K562 (cell line): ENCODE measurements around the gene WASF3. TPM values are rescaled to one million over a fixed set of nuclear protein-coding genes. Genes with fewer than 3 reads are reported as not detected.

Experiments used
- ATAC-seq: fragments of 200-7000 bp; cut with Tn5 transposase; 3 replicates; pipeline ENCODE4 v1.9.1; 2020; ENCODE audit warnings: moderate library complexity
- BruUV-seq: library from RNA; stranded (reverse); fragments of 400-500 nt; replicated peaks from 2 replicates; lab custom pipeline; 2021; lab: Mats Ljungman, UMichigan
- CTCF ChIA-PET: fragments of 300-600 bp; formaldehyde crosslinking; extraction: SDS; loops from one replicate; lab custom pipeline; 2021; ENCODE audit warnings: low intra/inter-chr PET ratio; lab: Yijun Ruan, JAX
- POLR2A ChIA-PET: fragments of 300-600, 350-650 bp; sonication (Branson Sonifier 250); formaldehyde crosslinking; extraction: SDS; loops from one replicate; lab custom pipeline; 2021; ENCODE audit warnings: antibody characterized with exemption, inconsistent platforms; lab: Yijun Ruan, JAX
- DNase-seq, 4 experiments: peaks; one replicate each; pipeline versions ENCODE4 v3.0.0 to v3.0.0-alpha.2; 2011 to 2018; ENCODE audit warnings: low spot score in 3 of 4, mixed read lengths in 3 of 4; ENCODE audit errors: extremely low read depth in 1 of 4
- FAIRE-seq: peaks from 2 replicates; lab custom pipeline; 2011; peaks lifted over from hg19 to GRCh38; lab: Jason Lieb, UNC
- H2AFZ ChIP-seq: 2 replicates; pipeline ENCODE4 v1.6.0; 2011; ENCODE audit warnings: low read depth, low read length, control low read depth, inconsistent platforms
- H3K27ac ChIP-seq: fragments of 200-600 bp; 3 replicates; pipeline ENCODE4 v1.8.0; 2011; ENCODE audit warnings: low read depth, mild to moderate bottlenecking, control low read depth, inconsistent platforms, low read length, moderate library complexity, mixed read lengths; ENCODE audit errors: extremely low read depth
- H3K27me3 ChIP-seq, 2 experiments: fragments of 300-600 bp in 1 of 2; 2 replicates in 1 of 2; 3 replicates in 1 of 2; pipeline versions ENCODE4 v1.6.0 to v1.8.0; 2011; ENCODE audit warnings: inconsistent platforms in 2 of 2, low read length in 2 of 2, mild to moderate bottlenecking in 1 of 2, mixed read lengths in 1 of 2, moderate library complexity in 1 of 2; ENCODE audit not compliant: control insufficient read depth in 2 of 2, insufficient read depth in 2 of 2
- H3K36me3 ChIP-seq: fragments of 300-600 bp; 3 replicates; pipeline ENCODE4 v1.8.0; 2011; ENCODE audit warnings: mild to moderate bottlenecking, low read length, inconsistent platforms; ENCODE audit not compliant: control insufficient read depth, insufficient read depth
- H3K4me1 ChIP-seq, 2 experiments: fragments of 200-600 bp in 1 of 2; replicated peaks in 1 of 2; 2 replicates in 1 of 2; 3 replicates in 1 of 2; pipeline versions ENCODE4 v1.5.1 to v1.8.0; 2011; ENCODE audit warnings: inconsistent platforms in 2 of 2, low read length in 2 of 2, mild to moderate bottlenecking in 1 of 2, mixed read lengths in 1 of 2, moderate library complexity in 1 of 2; ENCODE audit not compliant: control insufficient read depth in 2 of 2, insufficient read depth in 2 of 2
- H3K4me2 ChIP-seq: 2 replicates; pipeline ENCODE4 v1.6.1; 2011; ENCODE audit warnings: low read length, control low read depth, inconsistent platforms, mixed read lengths; ENCODE audit not compliant: insufficient read depth
- H3K4me3 ChIP-seq: fragments of 200-600 bp; sonication (generic), shearing (Covaris generic); 2 replicates; pipeline ENCODE4 v1.5.1; 2016; ENCODE audit warnings: control low read depth, inconsistent platforms
- H3K79me2 ChIP-seq: fragments of 200-600 bp; 3 replicates; pipeline ENCODE4 v1.8.0; 2011; ENCODE audit warnings: low read length, inconsistent platforms; ENCODE audit not compliant: control insufficient read depth, insufficient read depth
- H3K9ac ChIP-seq, 2 experiments: 2 replicates each; pipeline versions ENCODE4 v1.6.0 to v1.6.1; 2011; ENCODE audit warnings: low read depth in 2 of 2, low read length in 2 of 2, control low read depth in 1 of 2, inconsistent platforms in 1 of 2, mild to moderate bottlenecking in 1 of 2, mixed read lengths in 1 of 2; ENCODE audit not compliant: insufficient read depth in 1 of 2
- H3K9me1 ChIP-seq: one replicate; pipeline ENCODE4 v1.6.0; 2011; ENCODE audit warnings: inconsistent platforms, mild to moderate bottlenecking, low read length, moderate library complexity; ENCODE audit not compliant: control insufficient read depth, insufficient read depth
- H3K9me3 ChIP-seq: replicated peaks from 2 replicates; pipeline ENCODE4 v1.5.1; 2011; ENCODE audit warnings: low read depth, low read length, inconsistent platforms; ENCODE audit not compliant: control insufficient read depth, insufficient read depth
- H4K20me1 ChIP-seq: replicated peaks from 2 replicates; pipeline ENCODE4 v1.6.1; 2011; ENCODE audit warnings: low read length, inconsistent platforms, mixed read lengths; ENCODE audit not compliant: control insufficient read depth, insufficient read depth
- CBX1 ChIP-seq: sonication (generic); IDR thresholded peaks from 2 replicates; pipeline ENCODE4 v1.6.1; 2016; ENCODE audit warnings: antibody characterized with exemption, low read depth, mild to moderate bottlenecking
- GTF2A2 ChIP-seq: IDR thresholded peaks from 2 replicates; pipeline ENCODE4 v1.6.1; 2016; ENCODE audit warnings: mild to moderate bottlenecking, missing genetic modification characterization, missing compliant biosample characterization
- LCOR ChIP-seq: sonication (generic); formaldehyde crosslinking; IDR thresholded peaks from 2 replicates; pipeline ENCODE4 v1.8.0; 2022; ENCODE audit warnings: mild to moderate bottlenecking, missing genetic modification reagents
- MECOM ChIP-seq: fragments of 250-450 bp; sonication (Bioruptor Pico); IDR thresholded peaks from 2 replicates; pipeline ENCODE4 v1.8.0; 2022; ENCODE audit warnings: inconsistent platforms
- MYC ChIP-seq, 2 experiments: fragments of 250-450 bp in 1 of 2; sonication (Bioruptor Pico) in 1 of 2; IDR thresholded peaks; 2 replicates each; pipeline versions ENCODE4 v1.5.1 to v1.6.1; 2012 to 2021; ENCODE audit warnings: low read depth in 2 of 2, borderline replicate concordance in 1 of 2, improper control_type of control experiment in 1 of 2, low read length in 1 of 2, mild to moderate bottlenecking in 1 of 2, moderate library complexity in 1 of 2
- NR2C1 ChIP-seq, 2 experiments: fragments of 450-650 bp; IDR thresholded peaks; 2 replicates each; pipeline ENCODE4 v1.6.1; 2017; ENCODE audit warnings: mild to moderate bottlenecking in 2 of 2, antibody characterized with exemption in 1 of 2, inconsistent platforms in 1 of 2, missing compliant biosample characterization in 1 of 2, missing genetic modification characterization in 1 of 2
- SMAD1 ChIP-seq: fragments of 150-350 bp; IDR thresholded peaks from 2 replicates; pipeline ENCODE4 v1.6.1; 2014; ENCODE audit warnings: low read length, low read depth; ENCODE audit not compliant: partially characterized antibody
- SNRNP70 ChIP-seq: fragments of 200-400 bp; formaldehyde crosslinking; optimal IDR thresholded peaks from 2 replicates; pipeline ENCODE3; 2017; ENCODE audit warnings: low read depth, low read length
- WGBS: fragments of 100-300 bp; shearing (Covaris generic); methylation state at CpG from one replicate; pipeline ENCODE4 v1.1.6; 2016; ENCODE audit warnings: low coverage, mixed read lengths; ENCODE audit not compliant: insufficient coverage; ENCODE audit errors: missing lambda C conversion rate; 5-methylcytosine and 5-hydroxymethylcytosine counted together
- in situ Hi-C: fragments of 300-500 bp; cut with MboI; formaldehyde crosslinking; loops from 4 replicates; pipeline ENCODE4 v1.15.0; 2018; ENCODE audit warnings: inconsistent platforms, mixed read lengths
- intact Hi-C: fragments of 100-400 bp; cut with micrococcal nuclease; formaldehyde crosslinking; loops from 2 replicates; pipeline ENCODE4 v1.14.2; 2022
- polyA plus RNA-seq, 8 experiments: library from polyadenylated mRNA; depleted of rRNA in 4 of 8; stranded (reverse) in 5 of 8; unstranded in 3 of 8; fragments of >200 nt; fragmentation: Nextera tagmentation in 2 of 8; fragmentation: Illumina TruSeq in 1 of 8; extraction: Ambion mirVana in 2 of 8; extraction: Trizol in 1 of 8; gene quantifications; 2 replicates each; pipeline versions ENCODE4 v1.2.1 to v1.2.3, GENCODE V29; 2011 to 2014; ENCODE audit warnings: inconsistent platforms in 1 of 8, missing spikeins in 1 of 8
- total RNA-seq, 7 experiments: library from RNA; depleted of rRNA in 6 of 7; stranded (reverse); fragments of >200 nt in 6 of 7; fragmentation: Illumina TruSeq in 2 of 7; extraction: Trizol in 2 of 7; gene quantifications; 2 replicates each; pipeline versions ENCODE4 v1.2.1 to v1.2.3, GENCODE V29; 2011 to 2021; ENCODE audit warnings: low replicate concordance in 1 of 7
- TF ChIP-seq, protein P1 (sequence below): fragments of 450-650 bp; IDR thresholded peaks from 2 replicates; pipeline ENCODE4 v1.6.1; 2016; ENCODE audit warnings: low read depth
- TF ChIP-seq, protein P2 (sequence below): fragments of 450-650 bp; formaldehyde crosslinking; IDR thresholded peaks from 2 replicates; pipeline ENCODE4 v1.4.0; 2020; ENCODE audit warnings: mild to moderate bottlenecking, moderate library complexity
- TF ChIP-seq, protein P3 (sequence below): fragments of 250-450 bp; sonication (Bioruptor Pico); IDR thresholded peaks from 2 replicates; pipeline ENCODE4 v1.4.0; 2020; ENCODE audit warnings: borderline replicate concordance

WASF3 gene
- total and polyA plus RNA-seq, 9 of the 15 experiments (the other 6 are each of a cell fraction or from before 2014, with no cell fraction given): 0.04 to 0.43 (median 0.11) TPM

DNA sequence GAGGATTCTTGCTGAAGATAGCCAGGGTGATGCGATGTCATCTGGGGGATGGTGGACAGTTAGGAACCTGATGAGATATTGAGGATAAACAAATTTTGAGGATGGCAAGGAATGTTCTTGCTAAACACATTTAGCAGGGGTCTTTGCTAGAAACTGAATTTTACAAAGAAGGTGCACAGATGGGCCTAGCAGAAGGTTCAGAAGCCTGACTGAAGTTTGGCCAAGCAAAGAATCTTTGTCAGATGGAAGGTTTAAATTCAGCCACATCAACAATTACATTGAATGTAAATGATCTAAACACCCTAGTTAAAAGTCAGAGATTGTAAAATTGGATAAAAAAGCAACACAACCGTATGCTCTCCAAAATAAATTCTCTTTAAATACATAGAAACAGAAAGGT is 68.8 kb downstream of the WASF3 start:
- H3K4me3 ChIP-seq: no peak overlapping the region
- ATAC-seq: no peak
- no TSS peak for BruUV-seq
- WGBS: 15% methylated on average over 2 of the region's 2 CpGs
- H3K9ac ChIP-seq: no peak overlapping the region
- no peaks in the 10 kb centered on the region for H3K9me1 ChIP-seq
- H4K20me1 ChIP-seq: no peaks in the 10 kb centered on the region
- no peaks in the 10 kb centered on the region for H3K9me3 ChIP-seq
- in situ Hi-C loops (loop anchor here (10.0 kb wide), 1 partner anchor 441 kb away; no protein-coding TSS in a partner anchor), intact Hi-C loops (no loop called here)
- H3K27me3 ChIP-seq: no peaks in the 10 kb centered on the region
- ChIA-PET CTCF (no interaction called here), POLR2A (no interaction called here)
- no peaks in the 10 kb centered on the region for H3K36me3 ChIP-seq
- no peak overlapping the region for H2AFZ ChIP-seq
- H3K79me2 ChIP-seq: no peaks in the 10 kb centered on the region
- H3K27ac ChIP-seq: no peak overlapping the region
- TF ChIP-seq, protein P1, sequence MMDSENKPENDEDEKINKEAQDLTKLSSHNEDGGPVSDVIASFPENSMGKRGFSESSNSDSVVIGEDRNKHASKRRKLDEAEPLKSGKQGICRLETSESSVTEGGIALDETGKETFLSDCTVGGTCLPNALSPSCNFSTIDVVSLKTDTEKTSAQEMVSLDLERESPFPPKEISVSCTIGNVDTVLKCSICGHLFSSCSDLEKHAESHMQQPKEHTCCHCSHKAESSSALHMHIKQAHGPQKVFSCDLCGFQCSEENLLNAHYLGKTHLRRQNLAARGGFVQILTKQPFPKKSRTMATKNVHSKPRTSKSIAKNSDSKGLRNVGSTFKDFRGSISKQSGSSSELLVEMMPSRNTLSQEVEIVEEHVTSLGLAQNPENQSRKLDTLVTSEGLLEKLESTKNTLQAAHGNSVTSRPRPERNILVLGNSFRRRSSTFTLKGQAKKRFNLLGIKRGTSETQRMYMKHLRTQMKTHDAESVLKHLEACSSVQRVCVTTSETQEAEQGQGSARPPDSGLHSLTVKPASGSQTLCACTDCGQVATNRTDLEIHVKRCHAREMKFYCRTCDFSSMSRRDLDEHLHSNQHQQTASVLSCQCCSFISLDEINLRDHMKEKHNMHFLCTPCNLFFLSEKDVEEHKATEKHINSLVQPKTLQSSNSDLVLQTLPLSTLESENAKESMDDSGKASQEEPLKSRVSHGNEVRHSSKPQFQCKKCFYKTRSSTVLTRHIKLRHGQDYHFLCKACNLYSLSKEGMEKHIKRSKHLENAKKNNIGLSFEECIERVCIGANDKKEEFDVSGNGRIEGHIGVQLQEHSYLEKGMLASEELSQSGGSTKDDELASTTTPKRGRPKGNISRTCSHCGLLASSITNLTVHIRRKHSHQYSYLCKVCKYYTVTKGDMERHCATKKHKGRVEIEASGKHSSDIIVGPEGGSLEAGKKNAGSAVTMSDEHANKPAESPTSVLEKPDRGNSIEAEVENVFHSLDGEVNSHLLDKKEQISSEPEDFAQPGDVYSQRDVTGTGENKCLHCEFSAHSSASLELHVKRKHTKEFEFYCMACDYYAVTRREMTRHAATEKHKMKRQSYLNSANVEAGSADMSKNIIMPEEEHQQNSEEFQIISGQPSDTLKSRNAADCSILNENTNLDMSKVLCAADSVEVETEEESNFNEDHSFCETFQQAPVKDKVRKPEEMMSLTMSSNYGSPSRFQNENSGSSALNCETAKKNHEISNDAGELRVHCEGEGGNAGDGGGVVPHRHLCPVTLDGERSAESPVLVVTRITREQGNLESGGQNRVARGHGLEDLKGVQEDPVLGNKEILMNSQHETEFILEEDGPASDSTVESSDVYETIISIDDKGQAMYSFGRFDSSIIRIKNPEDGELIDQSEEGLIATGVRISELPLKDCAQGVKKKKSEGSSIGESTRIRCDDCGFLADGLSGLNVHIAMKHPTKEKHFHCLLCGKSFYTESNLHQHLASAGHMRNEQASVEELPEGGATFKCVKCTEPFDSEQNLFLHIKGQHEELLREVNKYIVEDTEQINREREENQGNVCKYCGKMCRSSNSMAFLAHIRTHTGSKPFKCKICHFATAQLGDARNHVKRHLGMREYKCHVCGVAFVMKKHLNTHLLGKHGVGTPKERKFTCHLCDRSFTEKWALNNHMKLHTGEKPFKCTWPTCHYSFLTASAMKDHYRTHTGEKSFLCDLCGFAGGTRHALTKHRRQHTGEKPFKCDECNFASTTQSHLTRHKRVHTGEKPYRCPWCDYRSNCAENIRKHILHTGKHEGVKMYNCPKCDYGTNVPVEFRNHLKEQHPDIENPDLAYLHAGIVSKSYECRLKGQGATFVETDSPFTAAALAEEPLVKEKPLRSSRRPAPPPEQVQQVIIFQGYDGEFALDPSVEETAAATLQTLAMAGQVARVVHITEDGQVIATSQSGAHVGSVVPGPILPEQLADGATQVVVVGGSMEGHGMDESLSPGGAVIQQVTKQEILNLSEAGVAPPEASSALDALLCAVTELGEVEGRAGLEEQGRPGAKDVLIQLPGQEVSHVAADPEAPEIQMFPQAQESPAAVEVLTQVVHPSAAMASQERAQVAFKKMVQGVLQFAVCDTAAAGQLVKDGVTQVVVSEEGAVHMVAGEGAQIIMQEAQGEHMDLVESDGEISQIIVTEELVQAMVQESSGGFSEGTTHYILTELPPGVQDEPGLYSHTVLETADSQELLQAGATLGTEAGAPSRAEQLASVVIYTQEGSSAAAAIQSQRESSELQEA: no peak
- TF ChIP-seq SNRNP70 (no peak), LCOR (no peak), GTF2A2 (tag) (no peak), SMAD1 (no peak), CBX1 (no peak), NR2C1 (IDR thresholded peaks at IDR 0.05) (no peak), NR2C1 (tag; IDR thresholded peaks at IDR 0.05) (no peak), MECOM (CRISPR knock-in tag) (no peak), MYC (IDR thresholded peaks at IDR 0.05; ENCODE audit: low read depth, low read length) (no peak), MYC (CRISPR knock-in tag; IDR thresholded peaks at IDR 0.05; ENCODE audit: borderline replicate concordance, low read depth) (no peak)
- TF ChIP-seq, protein P2, sequence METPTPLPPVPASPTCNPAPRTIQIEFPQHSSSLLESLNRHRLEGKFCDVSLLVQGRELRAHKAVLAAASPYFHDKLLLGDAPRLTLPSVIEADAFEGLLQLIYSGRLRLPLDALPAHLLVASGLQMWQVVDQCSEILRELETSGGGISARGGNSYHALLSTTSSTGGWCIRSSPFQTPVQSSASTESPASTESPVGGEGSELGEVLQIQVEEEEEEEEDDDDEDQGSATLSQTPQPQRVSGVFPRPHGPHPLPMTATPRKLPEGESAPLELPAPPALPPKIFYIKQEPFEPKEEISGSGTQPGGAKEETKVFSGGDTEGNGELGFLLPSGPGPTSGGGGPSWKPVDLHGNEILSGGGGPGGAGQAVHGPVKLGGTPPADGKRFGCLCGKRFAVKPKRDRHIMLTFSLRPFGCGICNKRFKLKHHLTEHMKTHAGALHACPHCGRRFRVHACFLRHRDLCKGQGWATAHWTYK (CRISPR knock-in tag): no peak
- TF ChIP-seq, protein P3, sequence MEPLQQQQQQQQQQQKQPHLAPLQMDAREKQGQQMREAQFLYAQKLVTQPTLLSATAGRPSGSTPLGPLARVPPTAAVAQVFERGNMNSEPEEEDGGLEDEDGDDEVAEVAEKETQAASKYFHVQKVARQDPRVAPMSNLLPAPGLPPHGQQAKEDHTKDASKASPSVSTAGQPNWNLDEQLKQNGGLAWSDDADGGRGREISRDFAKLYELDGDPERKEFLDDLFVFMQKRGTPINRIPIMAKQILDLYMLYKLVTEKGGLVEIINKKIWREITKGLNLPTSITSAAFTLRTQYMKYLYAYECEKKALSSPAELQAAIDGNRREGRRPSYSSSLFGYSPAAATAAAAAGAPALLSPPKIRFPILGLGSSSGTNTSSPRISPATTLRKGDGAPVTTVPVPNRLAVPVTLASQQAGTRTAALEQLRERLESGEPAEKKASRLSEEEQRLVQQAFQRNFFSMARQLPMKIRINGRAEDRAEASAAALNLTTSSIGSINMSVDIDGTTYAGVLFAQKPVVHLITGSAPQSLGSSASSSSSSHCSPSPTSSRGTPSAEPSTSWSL (CRISPR knock-in tag): no peak
- H3K4me1 ChIP-seq: no peaks in the 10 kb centered on the region
- FAIRE-seq: no peak
- no peak overlapping the region for H3K4me2 ChIP-seq
- no peak for DNase-seq
